IPS-15b (cell line): ENCODE results near the gene PCCB.
A peak's percentile ranks its signal among the peaks of the same experiment; 100 is the strongest.
"Not testable (repeated sequence)": the region's sequence is repeated elsewhere in the genome, so short reads cannot be mapped to it uniquely, and the experiment has no call there.

Source experiments
- H3K27me3 ChIP-seq: one replicate; pipeline ENCODE4 v1.6.1; 2013; ENCODE audit warnings: low read length; ENCODE audit not compliant: control insufficient read depth, insufficient read depth
- H3K36me3 ChIP-seq: one replicate; pipeline ENCODE4 v1.6.1; 2013; ENCODE audit warnings: low read length; ENCODE audit not compliant: control insufficient read depth, insufficient read depth
- H3K4me1 ChIP-seq: one replicate; pipeline ENCODE4 v1.6.1; 2013; ENCODE audit warnings: mild to moderate bottlenecking, low read length; ENCODE audit not compliant: control insufficient read depth, insufficient read depth
- H3K4me3 ChIP-seq: one replicate; pipeline ENCODE4 v1.5.1; 2013; ENCODE audit warnings: low read depth, low read length
- H3K9ac ChIP-seq: one replicate; pipeline ENCODE4 v1.6.1; 2013; ENCODE audit warnings: low read depth, mild to moderate bottlenecking, low read length
- H3K9me3 ChIP-seq: one replicate; pipeline ENCODE4 v1.6.1; 2013; ENCODE audit warnings: mild to moderate bottlenecking, low read length; ENCODE audit not compliant: control insufficient read depth, insufficient read depth

The PCCB gene

GRCh38 chr3:136266468-136267125 lies 16.5 kb downstream of the PCCB start:
- H3K9ac ChIP-seq, H3K9me3 ChIP-seq, H3K4me1 ChIP-seq, H3K4me3 ChIP-seq, H3K36me3 ChIP-seq, H3K27me3 ChIP-seq: not testable (repeated sequence)

- Histone ChIP-seq H3K27me3 (no peaks in the 10 kb centered on the region), H3K4me3 (no peak overlapping the region), H3K4me1 (no peaks in the 10 kb centered on the region), H3K9me3 (no peaks in the 10 kb centered on the region), H3K36me3 (no peaks in the 10 kb centered on the region), H3K9ac (no peak overlapping the region)
These were observed 17.1 kb downstream of the PCCB start for GRCh38 chr3:136267235-136267634.

GRCh38 chr3:136270179-136270578 lies 20.0 kb downstream of the PCCB start:
- no peaks in the 10 kb centered on the region for H3K36me3 ChIP-seq
- no peaks in the 10 kb centered on the region for H3K27me3 ChIP-seq
- no peaks in the 10 kb centered on the region for H3K9me3 ChIP-seq
- no peaks in the 10 kb centered on the region for H3K4me1 ChIP-seq
- no peak overlapping the region for H3K4me3 ChIP-seq
- H3K9ac ChIP-seq, result no peak overlapping the region

GRCh38 chr3:136271626-136272025 lies 21.5 kb downstream of the PCCB start:
- H3K9ac ChIP-seq, H3K27me3 ChIP-seq, H3K4me3 ChIP-seq, H3K4me1 ChIP-seq, H3K36me3 ChIP-seq, H3K9me3 ChIP-seq: not testable (repeated sequence)

GRCh38 chr3:136276049-136276755 lies 26.1 kb downstream of the PCCB start:
- H3K36me3 ChIP-seq, result no peaks in the 10 kb centered on the region
- H3K27me3 ChIP-seq, result no peaks in the 10 kb centered on the region
- no peaks in the 10 kb centered on the region for H3K9me3 ChIP-seq
- peaks cover 15% of the 10 kb centered on the region for H3K4me1 ChIP-seq
- no peak overlapping the region for H3K4me3 ChIP-seq
- H3K9ac ChIP-seq, result no peak overlapping the region

- peak overlapping the region; percentile 12 for H3K9ac ChIP-seq
- H3K9me3 ChIP-seq, result no peaks in the 10 kb centered on the region
- no peak overlapping the region for H3K4me3 ChIP-seq
- H3K36me3 ChIP-seq, result no peaks in the 10 kb centered on the region
- no peaks in the 10 kb centered on the region for H3K27me3 ChIP-seq
- H3K4me1 ChIP-seq, result peaks cover 15% of the 10 kb centered on the region
These were observed 27.0 kb downstream of the PCCB start for GRCh38 chr3:136277115-136277514.

- H3K36me3 ChIP-seq, result no peaks in the 10 kb centered on the region
- H3K4me3 ChIP-seq, result no peak overlapping the region
- H3K27me3 ChIP-seq, result no peaks in the 10 kb centered on the region
- no peaks in the 10 kb centered on the region for H3K9me3 ChIP-seq
- H3K9ac ChIP-seq, result no peak overlapping the region
- H3K4me1 ChIP-seq, result peaks cover 15% of the 10 kb centered on the region
These were observed 27.5 kb downstream of the PCCB start for GRCh38 chr3:136277634-136278033.

GRCh38 chr3:136279092-136279491 lies 29.0 kb downstream of the PCCB start:
- H3K9ac ChIP-seq, result no peak overlapping the region
- H3K9me3 ChIP-seq, result no peaks in the 10 kb centered on the region
- H3K4me3 ChIP-seq, result no peak overlapping the region
- no peaks in the 10 kb centered on the region for H3K27me3 ChIP-seq
- peaks cover 15% of the 10 kb centered on the region for H3K4me1 ChIP-seq
- H3K36me3 ChIP-seq, result peaks cover 4% of the 10 kb centered on the region

GRCh38 chr3:136280961-136281360 lies 30.8 kb downstream of the PCCB start:
- Histone ChIP-seq H3K27me3 (no peaks in the 10 kb centered on the region), H3K9ac (no peak overlapping the region), H3K4me1 (peaks cover 15% of the 10 kb centered on the region), H3K4me3 (no peak overlapping the region), H3K36me3 (peaks cover 4% of the 10 kb centered on the region), H3K9me3 (no peaks in the 10 kb centered on the region)

- Histone ChIP-seq H3K9ac (no peak overlapping the region), H3K27me3 (no peaks in the 10 kb centered on the region), H3K4me1 (peaks cover 9% of the 10 kb centered on the region), H3K9me3 (no peaks in the 10 kb centered on the region), H3K4me3 (no peak overlapping the region), H3K36me3 (peaks cover 4% of the 10 kb centered on the region)
These were observed 31.9 kb downstream of the PCCB start for GRCh38 chr3:136281966-136282520.

GRCh38 chr3:136283627-136284026 lies 33.5 kb downstream of the PCCB start:
- no peak overlapping the region for H3K9ac ChIP-seq
- no peak overlapping the region for H3K4me3 ChIP-seq
- no peaks in the 10 kb centered on the region for H3K27me3 ChIP-seq
- H3K4me1 ChIP-seq, result no peaks in the 10 kb centered on the region
- peaks cover 4% of the 10 kb centered on the region for H3K36me3 ChIP-seq
- no peaks in the 10 kb centered on the region for H3K9me3 ChIP-seq

GRCh38 chr3:136291302-136291701 lies 41.2 kb downstream of the PCCB start:
- no peaks in the 10 kb centered on the region for H3K36me3 ChIP-seq
- no peaks in the 10 kb centered on the region for H3K9me3 ChIP-seq
- H3K9ac ChIP-seq, result no peak overlapping the region
- no peaks in the 10 kb centered on the region for H3K4me1 ChIP-seq
- H3K27me3 ChIP-seq, result no peaks in the 10 kb centered on the region
- no peak overlapping the region for H3K4me3 ChIP-seq
